ENCODE measurements around the gene SLCO4A1.

The SLCO4A1 gene

DNA sequence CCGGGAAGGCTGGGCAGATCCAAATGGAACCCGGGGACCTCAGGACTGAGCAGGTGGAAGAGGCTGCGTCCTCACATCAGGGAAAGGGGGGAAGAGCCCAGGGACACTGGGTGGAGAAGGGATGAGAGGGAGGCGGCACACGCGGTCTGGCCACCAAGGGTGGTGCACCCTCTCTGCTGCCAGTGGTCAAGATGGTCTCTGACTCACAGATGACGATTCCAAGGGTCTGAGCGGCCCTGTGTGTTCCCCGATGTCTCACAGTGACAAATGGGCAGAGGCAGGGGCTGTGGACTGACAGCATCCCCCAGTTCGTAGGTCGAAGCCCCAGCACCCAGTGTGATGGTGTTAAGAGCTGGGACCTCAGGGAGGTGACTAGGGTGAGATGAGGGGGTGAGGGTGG is 32.1 kb downstream of the SLCO4A1 start:
- no peak overlapping the region for H3K4me3 ChIP-seq (ENCODE audit: low read depth, low read length)
- TF ChIP-seq, protein P1, sequence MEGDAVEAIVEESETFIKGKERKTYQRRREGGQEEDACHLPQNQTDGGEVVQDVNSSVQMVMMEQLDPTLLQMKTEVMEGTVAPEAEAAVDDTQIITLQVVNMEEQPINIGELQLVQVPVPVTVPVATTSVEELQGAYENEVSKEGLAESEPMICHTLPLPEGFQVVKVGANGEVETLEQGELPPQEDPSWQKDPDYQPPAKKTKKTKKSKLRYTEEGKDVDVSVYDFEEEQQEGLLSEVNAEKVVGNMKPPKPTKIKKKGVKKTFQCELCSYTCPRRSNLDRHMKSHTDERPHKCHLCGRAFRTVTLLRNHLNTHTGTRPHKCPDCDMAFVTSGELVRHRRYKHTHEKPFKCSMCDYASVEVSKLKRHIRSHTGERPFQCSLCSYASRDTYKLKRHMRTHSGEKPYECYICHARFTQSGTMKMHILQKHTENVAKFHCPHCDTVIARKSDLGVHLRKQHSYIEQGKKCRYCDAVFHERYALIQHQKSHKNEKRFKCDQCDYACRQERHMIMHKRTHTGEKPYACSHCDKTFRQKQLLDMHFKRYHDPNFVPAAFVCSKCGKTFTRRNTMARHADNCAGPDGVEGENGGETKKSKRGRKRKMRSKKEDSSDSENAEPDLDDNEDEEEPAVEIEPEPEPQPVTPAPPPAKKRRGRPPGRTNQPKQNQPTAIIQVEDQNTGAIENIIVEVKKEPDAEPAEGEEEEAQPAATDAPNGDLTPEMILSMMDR (IDR thresholded peaks at IDR 0.05; ENCODE audit: control insufficient read depth, extremely low read depth, insufficient read depth), result no peak

DNA sequence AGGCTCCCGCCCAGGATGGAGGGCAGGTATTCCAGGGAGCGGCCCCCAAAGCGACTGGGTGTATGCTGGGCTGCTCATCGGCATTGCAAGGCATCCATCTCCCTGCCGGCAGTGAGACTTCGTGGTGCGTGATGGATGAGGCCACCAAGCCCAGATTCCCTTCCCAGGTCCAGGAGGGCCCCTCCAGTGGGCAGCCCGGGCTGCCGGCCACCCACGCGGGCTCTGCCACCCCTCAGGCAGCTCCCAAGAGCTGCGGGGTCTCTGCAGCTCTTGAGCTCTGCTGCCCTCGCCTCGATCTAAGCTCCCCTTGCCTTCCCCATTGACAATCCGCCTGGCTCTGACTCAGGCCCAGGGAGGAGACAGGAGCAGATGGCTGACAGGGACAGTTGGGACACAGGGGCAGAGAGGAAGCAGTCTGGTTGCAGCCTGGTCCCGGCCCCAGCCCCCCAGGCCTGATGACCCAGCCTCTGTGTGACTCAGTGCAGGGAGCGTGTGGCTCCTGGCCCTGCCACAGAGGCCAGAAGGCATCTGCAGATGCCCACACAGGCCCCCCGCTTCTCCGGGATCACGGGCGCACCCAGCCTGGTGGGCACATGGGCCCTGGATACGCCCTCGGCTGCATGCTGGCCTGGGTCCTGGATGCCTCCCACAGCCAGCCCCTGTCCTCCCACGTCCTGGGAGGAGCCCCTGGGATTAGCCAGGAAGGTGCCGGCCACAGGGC is 33.0 kb downstream of the SLCO4A1 start:
- no peak overlapping the region for H3K4me3 ChIP-seq (ENCODE audit: low read depth, low read length)
- no peak for DNase-seq (ENCODE audit: low read depth)
- TF ChIP-seq, protein P1 (IDR thresholded peaks at IDR 0.05; ENCODE audit: control insufficient read depth, extremely low read depth, insufficient read depth), result no peak

More for the DNA sequence above, 32.1 kb downstream of the SLCO4A1 start:
- no peak for DNase-seq (ENCODE audit: low read depth)

DNA sequence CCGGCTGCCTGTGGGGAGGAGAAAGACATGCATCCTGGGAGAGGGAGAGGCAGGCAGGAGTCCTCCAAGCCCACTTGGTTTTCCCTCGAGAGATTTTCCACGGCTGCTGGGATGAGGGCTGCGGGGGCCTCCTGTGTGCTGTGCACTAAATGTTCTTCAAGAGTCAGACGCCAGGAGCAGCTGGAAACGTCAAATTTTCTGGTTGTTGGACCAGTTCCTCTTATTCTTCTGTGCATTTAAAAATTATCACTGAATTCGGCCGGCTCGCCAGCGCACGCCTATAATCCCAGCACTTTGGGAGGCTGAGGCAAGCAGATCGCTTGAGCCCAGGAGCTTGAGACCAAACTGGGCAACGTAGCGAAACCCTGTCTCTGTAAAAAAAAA is 33.6 kb downstream of the SLCO4A1 start:
- no peak overlapping the region for H3K4me3 ChIP-seq (ENCODE audit: low read depth, low read length)
- TF ChIP-seq, protein P1 (IDR thresholded peaks at IDR 0.05; ENCODE audit: control insufficient read depth, extremely low read depth, insufficient read depth), result no peak
- DNase-seq (ENCODE audit: low read depth), result no peak

DNA sequence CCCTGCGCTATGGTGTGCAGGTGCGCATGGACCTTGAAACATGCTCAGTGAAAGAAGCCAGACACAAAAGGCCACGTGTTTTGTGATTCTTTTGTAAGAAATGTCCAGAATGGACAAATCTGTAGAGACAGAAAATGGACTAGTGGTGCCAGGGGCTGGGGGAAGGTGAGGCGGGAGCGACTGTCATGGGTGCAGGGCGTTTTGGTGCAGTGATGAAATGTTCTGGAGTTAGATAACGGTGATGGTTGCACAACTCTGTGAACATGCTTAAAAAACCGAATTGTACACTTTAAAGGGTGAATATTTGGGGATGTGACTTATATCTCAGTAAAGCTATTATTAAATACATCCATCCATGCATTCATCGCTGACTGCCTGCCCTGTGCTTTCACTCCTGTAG is 34.7 kb downstream of the SLCO4A1 start:
- DNase-seq (ENCODE audit: low read depth), result no peak
- TF ChIP-seq, protein P1 (IDR thresholded peaks at IDR 0.05; ENCODE audit: control insufficient read depth, extremely low read depth, insufficient read depth), result no peak
- H3K4me3 ChIP-seq (ENCODE audit: low read depth, low read length), result no peak overlapping the region

DNA sequence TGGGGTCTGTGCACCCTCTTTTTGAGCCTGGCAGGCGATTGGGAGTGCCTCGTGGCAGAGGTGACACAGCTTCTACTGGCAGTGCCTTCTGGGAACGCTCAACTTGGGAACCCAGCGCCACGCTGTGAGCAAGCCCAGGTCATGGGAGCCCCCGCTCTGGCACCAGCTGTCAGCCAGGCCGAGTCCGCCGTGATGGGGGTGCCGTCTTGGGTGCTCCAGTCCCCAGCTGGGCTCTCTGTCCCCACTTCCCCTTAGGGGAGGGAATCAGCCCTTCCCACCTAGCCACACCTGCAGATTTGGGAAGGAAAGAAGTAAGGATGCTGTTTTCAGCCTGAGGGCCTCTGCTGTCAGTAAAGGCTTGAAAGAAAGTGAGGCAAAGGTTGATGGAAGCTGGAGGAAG is 35.4 kb downstream of the SLCO4A1 start:
- TF ChIP-seq, protein P1 (IDR thresholded peaks at IDR 0.05; ENCODE audit: control insufficient read depth, extremely low read depth, insufficient read depth), result no peak
- no peak for DNase-seq (ENCODE audit: low read depth)
- no peak overlapping the region for H3K4me3 ChIP-seq (ENCODE audit: low read depth, low read length)

DNA sequence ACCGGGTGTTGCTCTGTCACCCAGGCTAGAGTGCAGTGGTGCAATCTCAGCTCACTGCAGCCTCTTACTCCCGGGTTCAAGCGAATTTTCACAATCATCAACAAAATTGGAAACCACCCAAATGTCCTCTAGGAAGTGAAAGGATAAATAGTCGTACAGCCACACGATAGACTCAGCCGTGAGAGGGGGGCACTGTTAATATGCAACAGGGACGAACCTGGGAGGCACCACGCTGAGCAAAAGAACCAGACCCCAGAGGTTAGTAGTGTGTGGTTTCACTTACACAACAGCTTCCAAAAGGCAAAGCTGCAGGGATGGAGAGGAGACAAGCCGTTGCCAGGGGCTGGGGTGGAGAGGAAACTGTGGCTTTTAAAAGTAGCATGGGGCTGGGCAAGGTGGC is 36.2 kb downstream of the SLCO4A1 start:
- no peak for DNase-seq (ENCODE audit: low read depth)

More for the DNA sequence above, 36.2 kb downstream of the SLCO4A1 start:
- TF ChIP-seq, protein P1 (IDR thresholded peaks at IDR 0.05; ENCODE audit: control insufficient read depth, extremely low read depth, insufficient read depth), result no peak
- no peak overlapping the region for H3K4me3 ChIP-seq (ENCODE audit: low read depth, low read length)

Measured in LNCaP clone FGC (cell line).